H1 (cell line): ENCODE data around the gene SNX24. TPM values are rescaled to one million over a fixed set of nuclear protein-coding genes. Genes with fewer than 3 reads are reported as not detected.
A peak's percentile ranks its signal among the peaks of the same experiment; 100 is the strongest.

Experiments
- CTCF ChIA-PET: fragments of 300-600 bp; sonication (Branson Sonifier 250); formaldehyde crosslinking; loops from one replicate; lab custom pipeline; 2021; ENCODE audit not compliant: partially characterized antibody; lab: Charles Lee
- POLR2A ChIA-PET: fragments of 300-600 bp; sonication (Branson Sonifier 250); formaldehyde crosslinking; loops from one replicate; lab custom pipeline; 2021; ENCODE audit warnings: inconsistent platforms; ENCODE audit not compliant: partially characterized antibody; lab: Charles Lee
- DNase-seq, 2 experiments: peaks; one replicate each; pipeline versions ENCODE4 v3.0.0 to v3.0.0-alpha.2; 2010 to 2022; ENCODE audit warnings: low spot score in 2 of 2, low read depth in 1 of 2, mixed read lengths in 1 of 2
- FAIRE-seq: peaks from 2 replicates; lab custom pipeline; 2011; peaks lifted over from hg19 to GRCh38; lab: Jason Lieb, UNC
- H2AFZ ChIP-seq: 2 replicates; pipeline ENCODE4 v1.8.1; 2012; ENCODE audit warnings: low read length, inconsistent platforms
- H2AK5ac ChIP-seq: 2 replicates; pipeline ENCODE4 v1.6.1; 2013; ENCODE audit warnings: low read depth, low read length
- H2BK120ac ChIP-seq: replicated peaks from 2 replicates; pipeline ENCODE3; 2013; ENCODE audit warnings: low read depth, low read length, inconsistent platforms
- H2BK12ac ChIP-seq: 2 replicates; pipeline ENCODE4 v1.6.1; 2013; ENCODE audit warnings: low read depth, low read length
- H2BK15ac ChIP-seq: 2 replicates; pipeline ENCODE4 v1.6.1; 2013; ENCODE audit warnings: low read length
- H2BK20ac ChIP-seq: 2 replicates; pipeline ENCODE4 v1.6.1; 2013; ENCODE audit warnings: low read length
- H2BK5ac ChIP-seq: 2 replicates; pipeline ENCODE4 v1.6.1; 2013; ENCODE audit warnings: low read depth, low read length
- H3K14ac ChIP-seq: 2 replicates; pipeline ENCODE4 v1.6.1; 2013; ENCODE audit warnings: inconsistent platforms; ENCODE audit not compliant: insufficient read length
- H3K18ac ChIP-seq: 2 replicates; pipeline ENCODE4 v1.6.1; 2013; ENCODE audit warnings: low read length; ENCODE audit errors: extremely low read depth
- H3K23ac ChIP-seq: 2 replicates; pipeline ENCODE4 v1.6.1; 2013; ENCODE audit warnings: inconsistent platforms; ENCODE audit not compliant: insufficient read length
- H3K23me2 ChIP-seq: 2 replicates; pipeline ENCODE4 v1.6.1; 2013; ENCODE audit warnings: low read depth, low read length
- H3K27ac ChIP-seq: 2 replicates; pipeline ENCODE4 v1.6.1; 2011; ENCODE audit warnings: low read depth, low read length, inconsistent platforms
- H3K27me3 ChIP-seq, 4 experiments: replicated peaks in 1 of 4; 1 replicate in 1 of 4; 2 replicates in 3 of 4; pipeline versions ENCODE4 v1.6.1 to v1.8.1; 2011 to 2013; ENCODE audit warnings: low read length in 3 of 4, mild to moderate bottlenecking in 3 of 4, inconsistent platforms in 2 of 4, mixed read lengths in 2 of 4, moderate library complexity in 1 of 4; ENCODE audit not compliant: control insufficient read depth in 3 of 4, insufficient read depth in 3 of 4; ENCODE audit errors: extremely low read depth in 1 of 4
- H3K36me3 ChIP-seq, 4 experiments: 2 replicates each; pipeline versions ENCODE4 v1.6.1 to v1.8.1; 2011 to 2013; ENCODE audit warnings: mild to moderate bottlenecking in 4 of 4, low read length in 3 of 4, moderate library complexity in 2 of 4, control low read depth in 1 of 4, inconsistent platforms in 1 of 4; ENCODE audit not compliant: insufficient read depth in 4 of 4, control insufficient read depth in 2 of 4
- H3K4ac ChIP-seq: replicated peaks from 2 replicates; pipeline ENCODE3; 2013; ENCODE audit warnings: low read length, low read depth, mixed read lengths, inconsistent platforms; ENCODE audit not compliant: insufficient read length
- H3K4me1 ChIP-seq, 4 experiments: replicated peaks in 1 of 4; 1 replicate in 1 of 4; 2 replicates in 3 of 4; pipeline versions ENCODE4 v1.6.1 to v1.8.1; 2011 to 2013; ENCODE audit warnings: low read length in 3 of 4, inconsistent platforms in 2 of 4, mixed read lengths in 1 of 4; ENCODE audit not compliant: insufficient read depth in 4 of 4, control insufficient read depth in 3 of 4
- H3K4me2 ChIP-seq, 2 experiments: 2 replicates each; pipeline versions ENCODE4 v1.6.1 to v1.8.1; 2011 to 2013; ENCODE audit warnings: low read depth in 2 of 2, low read length in 2 of 2, control low read depth in 1 of 2, inconsistent platforms in 1 of 2, mild to moderate bottlenecking in 1 of 2; ENCODE audit not compliant: insufficient read depth in 1 of 2
- H3K4me3 ChIP-seq, 4 experiments: fragments of 200-600, 300-600 bp in 1 of 4; sonication (generic), shearing (Covaris generic), sonication (Bioruptor Twin) in 1 of 4; 2 replicates each; pipeline versions ENCODE4 v1.5.1 to v1.8.1; 2011 to 2016; ENCODE audit warnings: low read length in 4 of 4, low read depth in 3 of 4, control low read depth in 2 of 4, inconsistent platforms in 2 of 4, mild to moderate bottlenecking in 2 of 4, mixed read lengths in 1 of 4, moderate library complexity in 1 of 4; ENCODE audit not compliant: insufficient read depth in 2 of 4; ENCODE audit errors: extremely low read depth in 1 of 4
- H3K56ac ChIP-seq: replicated peaks from 2 replicates; pipeline ENCODE3; 2013; ENCODE audit warnings: low read depth, mild to moderate bottlenecking, mixed read lengths, low read length, inconsistent platforms; ENCODE audit not compliant: insufficient read length
- H3K79me1 ChIP-seq: 2 replicates; pipeline ENCODE4 v1.6.1; 2013; ENCODE audit warnings: low read depth, low read length, control low read depth
- H3K79me2 ChIP-seq, 2 experiments: 2 replicates each; pipeline versions ENCODE4 v1.6.1 to v1.8.1; 2012 to 2013; ENCODE audit warnings: low read length in 2 of 2, mild to moderate bottlenecking in 2 of 2, inconsistent platforms in 1 of 2; ENCODE audit not compliant: insufficient read depth in 2 of 2, control insufficient read depth in 1 of 2
- H3K9ac ChIP-seq, 4 experiments: replicated peaks in 1 of 4; 1 replicate in 1 of 4; 2 replicates in 3 of 4; pipeline versions ENCODE4 v1.6.1 to v1.8.1; 2011 to 2013; ENCODE audit warnings: low read depth in 3 of 4, low read length in 3 of 4, control low read depth in 2 of 4, mild to moderate bottlenecking in 2 of 4, moderate library complexity in 2 of 4, inconsistent platforms in 1 of 4; ENCODE audit errors: extremely low read depth in 1 of 4
- H3K9me3 ChIP-seq, 2 experiments: 2 replicates each; pipeline versions ENCODE4 v1.6.1 to v1.8.1; 2012 to 2013; ENCODE audit warnings: mild to moderate bottlenecking in 2 of 2, moderate library complexity in 2 of 2, control low read depth in 1 of 2, inconsistent platforms in 1 of 2, low read depth in 1 of 2, low read length in 1 of 2, mixed read lengths in 1 of 2; ENCODE audit not compliant: insufficient read depth in 2 of 2
- H4K20me1 ChIP-seq, 2 experiments: replicated peaks in 1 of 2; 2 replicates each; pipeline versions ENCODE3 to v1.8.1; 2011 to 2013; ENCODE audit warnings: inconsistent platforms in 2 of 2, low read length in 2 of 2, mild to moderate bottlenecking in 1 of 2; ENCODE audit not compliant: insufficient read depth in 2 of 2, control insufficient read depth in 1 of 2
- H4K5ac ChIP-seq: 2 replicates; pipeline ENCODE4 v1.6.1; 2013; ENCODE audit warnings: low read length, low read depth, mixed read lengths, inconsistent platforms; ENCODE audit not compliant: insufficient read length
- H4K8ac ChIP-seq: 2 replicates; pipeline ENCODE4 v1.8.0; 2013; ENCODE audit warnings: mild to moderate bottlenecking, moderate library complexity, low read length, inconsistent platforms; ENCODE audit not compliant: insufficient read depth; ENCODE audit errors: extremely low read depth
- H4K91ac ChIP-seq: replicated peaks from 2 replicates; pipeline ENCODE3; 2013; ENCODE audit warnings: low read length, mixed read lengths, inconsistent platforms; ENCODE audit not compliant: insufficient read length
- BCL11A ChIP-seq, 2 experiments: IDR thresholded peaks; one replicate each; pipeline ENCODE4 v1.6.1; 2011; ENCODE audit warnings: low read depth in 2 of 2, low read length in 2 of 2, mild to moderate bottlenecking in 2 of 2
- CBX5 ChIP-seq: fragments of 300-800, 300-1000 bp; sonication (generic); IDR thresholded peaks from 2 replicates; pipeline ENCODE4 v1.7.1; 2016; ENCODE audit warnings: antibody characterized with exemption, low read length, low read depth
- CBX8 ChIP-seq: fragments of 300-800, 300-1000 bp; sonication (generic); IDR thresholded peaks from 2 replicates; pipeline ENCODE4 v1.7.1; 2016; ENCODE audit warnings: low read depth, low read length, borderline replicate concordance
- CHD1 ChIP-seq: IDR thresholded peaks from 2 replicates; pipeline ENCODE4 v1.6.1; 2012; ENCODE audit warnings: low read depth, low read length, improper control_type of control experiment
- CREB1 ChIP-seq: IDR thresholded peaks from 2 replicates; pipeline ENCODE4 v1.6.1; 2012; ENCODE audit warnings: inconsistent platforms
- MAX ChIP-seq: IDR thresholded peaks from 2 replicates; pipeline ENCODE4 v1.6.1; 2012; ENCODE audit warnings: inconsistent platforms
- NANOG ChIP-seq: IDR thresholded peaks from 2 replicates; pipeline ENCODE4 v1.6.1; 2011; ENCODE audit warnings: low read length, low read depth, mild to moderate bottlenecking, inconsistent platforms; ENCODE audit not compliant: insufficient read depth, poor library complexity, severe bottlenecking
- NRF1 ChIP-seq: IDR thresholded peaks from 2 replicates; pipeline ENCODE4 v1.6.1; 2011; ENCODE audit warnings: mild to moderate bottlenecking, low read depth, low read length, improper control_type of control experiment
- POU5F1 ChIP-seq: IDR thresholded peaks from 2 replicates; pipeline ENCODE4 v1.6.1; 2011; ENCODE audit warnings: low read depth, mild to moderate bottlenecking, low read length, moderate library complexity
- SIN3A ChIP-seq, 2 experiments: IDR thresholded peaks in 1 of 2; conservative IDR thresholded peaks in 1 of 2; 2 replicates each; pipeline ENCODE4 v1.6.1; 2011 to 2012; ENCODE audit warnings: low read length in 2 of 2, improper control_type of control experiment in 1 of 2, low read depth in 1 of 2, mild to moderate bottlenecking in 1 of 2
- SP1 ChIP-seq: IDR thresholded peaks from 2 replicates; pipeline ENCODE4 v1.6.1; 2011; ENCODE audit warnings: low read depth, low read length
- USF2 ChIP-seq: IDR thresholded peaks from 2 replicates; pipeline ENCODE4 v1.6.1; 2011; ENCODE audit warnings: low read length, improper control_type of control experiment
- WGBS, 2 experiments: shearing (Covaris generic) in 1 of 2; methylation state at CpG; one replicate each; pipeline versions ENCODE4 v1.1.6 to v1.1.7; 2013 to 2015; ENCODE audit warnings: low lambda C conversion rate in 2 of 2, mixed read lengths in 2 of 2, inconsistent platforms in 1 of 2, low coverage in 1 of 2, missing lambda C conversion rate in 1 of 2; ENCODE audit not compliant: insufficient replicate concordance in 2 of 2, insufficient coverage in 1 of 2, insufficient read length in 1 of 2; ENCODE audit errors: extremely low coverage in 1 of 2, missing lambda C conversion rate in 1 of 2; 5-methylcytosine and 5-hydroxymethylcytosine counted together
- polyA plus RNA-seq, 7 experiments: library from polyadenylated mRNA; depleted of rRNA in 3 of 7; stranded (reverse) in 5 of 7; unstranded in 2 of 7; fragments of >200 nt in 5 of 7; fragments of 200-250 nt in 2 of 7; gene quantifications; 1 replicate in 5 of 7; 2 replicates in 1 of 7; 4 replicates in 1 of 7; pipeline versions ENCODE4 v1.2.1 to v1.2.3, GENCODE V29; 2011 to 2013; ENCODE audit warnings: missing spikeins in 2 of 7, mixed read lengths in 2 of 7
- total RNA-seq: library from RNA; stranded (reverse); fragmentation: NEBNext Ultra II Directional; extraction: Animal tissue kit (Norgen Biotek cat#: 25700); gene quantifications from 2 replicates; pipeline ENCODE4 v1.2.1, GENCODE V29; 2021

SNX24 gene
- total and polyA plus RNA-seq, 2 of the 8 experiments (the other 6 are each of a cell fraction or from before 2014, with no cell fraction given) = 7.3 to 14.3 TPM

DNA sequence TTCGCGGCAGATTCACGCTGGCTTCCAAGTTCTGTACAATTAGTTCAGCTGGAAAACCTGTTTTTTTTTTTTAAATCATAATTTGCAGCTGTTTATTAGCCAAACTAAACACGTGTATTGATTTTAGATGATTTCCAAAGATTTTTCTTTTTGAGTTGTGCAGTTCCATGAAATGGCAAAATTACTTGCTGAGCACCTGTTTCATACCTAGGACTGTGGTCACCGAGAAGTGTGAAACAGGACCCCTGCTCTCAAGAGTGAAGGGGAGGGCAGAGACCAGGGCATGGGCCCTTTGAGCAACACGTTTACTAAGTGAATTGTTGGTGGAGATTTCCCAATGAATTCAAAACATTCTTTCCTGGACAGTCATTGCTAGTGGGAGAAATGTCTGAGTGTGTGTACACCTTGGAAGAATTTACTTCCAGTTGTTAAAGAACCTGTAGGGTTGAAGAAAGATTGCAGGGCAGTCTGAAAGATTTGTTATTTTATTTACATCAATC, 688 bp downstream of the SNX24 start:
- Histone ChIP-seq H3K36me3 (no peaks in the 10 kb centered on the region), H2BK120ac (no peak overlapping the region), H3K4me1 (peaks cover 0 to 10% (median 3%) of the 10 kb centered on the region in 4 experiments; a peak in 4 of 7 replicates), H2BK5ac (no peak overlapping the region), H2AFZ (peak overlapping the region; percentile 80; the same call in 1 of the 2 replicates), H2BK12ac (no peak overlapping the region), H3K27ac (no peak overlapping the region; the same call in 1 of the 2 replicates), H3K56ac (no peak overlapping the region), H2AK5ac (no peak overlapping the region), H3K23me2 (peaks cover 4% of the 10 kb centered on the region), H3K4me2 (peak overlapping the region; percentile 74 to 83), H4K20me1 (no peaks in the 10 kb centered on the region), H3K27me3 (peaks cover 0 to 6% (median 5%) of the 10 kb centered on the region in 4 experiments; a peak in 4 of 7 replicates), H4K8ac (no peak overlapping the region), H3K9me3 (no peaks in the 10 kb centered on the region), H3K4ac (no peak overlapping the region), H3K18ac (no peak overlapping the region), H3K23ac (no peak overlapping the region), H3K9ac (peak overlapping the region; percentile 43 to 72 (median 53); a peak in 4 of 7 replicates), H4K91ac (no peak overlapping the region), H3K14ac (no peak overlapping the region), H3K4me3 (peak overlapping the region; percentile 67 to 83 (median 78)), H2BK20ac (no peak overlapping the region), H4K5ac (no peak overlapping the region), H3K79me2 (peaks cover 0 to 4% of the 10 kb centered on the region in 2 experiments; a peak in 1 of 4 replicates), H2BK15ac (no peak overlapping the region), H3K79me1 (no peaks in the 10 kb centered on the region)
- DNase-seq = no peak
- 9% methylated on average over 6 of the region's 6 CpGs; no CpG with 5 or more reads in 1 of the 2 experiments for WGBS, 2 experiments
- ChIA-PET POLR2A (interaction anchor here (0.6 to 1.2 kb wide), 5 partner anchors 27 to 617 kb away, joined by 3 to 4 read pairs (median 3); no protein-coding TSS in a partner anchor), CTCF (interaction anchor here (0.7 to 1.1 kb wide), 2 partner anchors 27 to 499 kb away, joined by 3 read pairs; no protein-coding TSS in a partner anchor)
- FAIRE-seq = no peak
- TF ChIP-seq MAX = no peak
- no peak for TF ChIP-seq CHD1
- no peak for TF ChIP-seq NRF1
- TF ChIP-seq SIN3A (conservative IDR thresholded peaks at IDR 0.05 in 1 of 2, IDR thresholded peaks at IDR 0.05 in 1 of 2; ENCODE audit: low read depth in 1 of 2, low read length in 2 of 2) = no peak
- TF ChIP-seq SP1 = no peak
- TF ChIP-seq CBX5 = no peak
- no peak for TF ChIP-seq CBX8
- TF ChIP-seq CREB1 = no peak
- no peak for TF ChIP-seq POU5F1
- TF ChIP-seq NANOG = no peak
- TF ChIP-seq BCL11A (IDR thresholded peaks at IDR 0.05; ENCODE audit: low read depth in 2 of 2, low read length in 2 of 2) = no peak
- TF ChIP-seq USF2 = no peak
